Hypothalamus (tissue), 51 donors: ENCODE measurements around the gene CYTH1.

Experiments used
- DNase-seq, 51 donors: peaks; one replicate each; lab custom pipeline; 2025; lab: John Stamatoyannopoulos, UW

The CYTH1 gene

DNA sequence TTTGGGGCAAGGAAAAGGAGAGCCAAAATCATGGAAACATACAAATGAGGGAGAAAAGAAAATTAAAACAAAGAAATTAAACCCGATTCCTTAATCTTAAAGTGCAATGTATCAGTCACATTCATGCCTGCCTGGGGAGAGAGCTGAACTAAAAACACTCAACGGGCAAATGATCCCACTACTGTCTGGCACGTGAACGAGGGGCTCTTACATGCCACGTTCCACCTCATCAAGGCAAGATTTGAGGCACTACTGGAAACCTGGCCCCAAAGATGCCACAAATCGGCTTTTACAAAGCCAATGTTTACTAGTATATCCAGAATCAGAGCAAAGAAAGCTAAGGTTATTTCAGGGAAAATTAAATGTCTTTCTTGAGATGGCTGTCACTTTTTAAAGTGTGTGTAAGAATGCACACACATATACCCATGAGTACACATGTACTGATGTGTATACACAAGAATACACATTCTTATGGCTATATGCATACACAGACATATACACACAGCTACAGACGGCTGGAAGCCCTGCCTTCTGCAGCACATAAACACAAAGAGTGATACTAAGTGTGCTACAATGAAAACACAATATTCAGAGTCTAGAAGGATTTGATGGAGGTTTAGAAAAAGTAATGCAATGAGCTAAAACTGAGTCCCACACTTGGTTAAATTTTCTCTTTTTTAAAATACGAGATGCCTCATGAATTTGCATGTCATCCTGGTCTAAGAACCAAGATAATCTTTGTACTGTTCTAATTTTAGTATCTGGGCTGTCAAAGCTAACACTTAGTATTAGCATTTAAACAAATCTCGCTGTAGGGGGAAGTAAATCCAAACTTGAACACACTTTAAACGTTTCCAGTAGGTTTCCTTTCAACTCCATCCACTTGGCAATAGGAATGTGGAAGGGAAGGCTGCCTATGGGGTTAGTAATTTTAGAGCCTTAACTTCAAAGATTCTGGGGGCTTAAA lies 85.8 kb downstream of the CYTH1 start:
- DNase-seq, result peak in 1 of 51 donors; percentile 49

DNA sequence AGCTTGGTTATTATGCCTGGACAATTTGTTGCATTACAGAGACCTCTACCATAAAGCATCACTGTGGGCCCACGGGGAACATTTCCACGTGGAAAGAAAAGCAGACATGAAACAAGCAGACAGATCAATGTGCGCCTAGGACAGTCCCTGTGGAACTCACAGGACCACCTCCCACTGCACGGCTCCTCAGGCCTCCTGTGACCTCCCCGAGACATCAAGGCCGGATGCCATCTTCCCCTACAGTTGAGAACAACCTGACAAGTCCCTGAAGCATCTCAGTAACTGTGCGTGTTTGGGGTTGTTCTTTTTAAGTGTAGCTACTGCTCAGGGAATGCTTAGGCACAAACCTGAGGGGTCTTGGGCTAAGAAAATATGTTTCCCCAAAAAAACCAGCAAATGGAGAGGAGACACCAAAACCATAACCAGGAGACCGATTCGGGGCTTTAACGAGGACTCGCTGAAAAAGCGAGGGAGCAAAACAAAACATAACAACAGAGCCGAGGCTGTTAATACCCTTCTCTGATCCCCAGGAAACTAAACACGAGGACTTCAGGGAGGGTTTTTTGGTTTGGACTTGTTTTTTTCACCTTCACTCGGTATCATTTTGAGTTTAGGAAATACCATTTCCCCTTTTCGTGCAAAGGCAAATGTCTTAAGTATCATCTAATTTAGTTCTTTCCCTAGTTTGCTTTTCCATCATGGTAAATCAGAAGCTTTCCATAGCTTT lies 87.1 kb downstream of the CYTH1 start:
- no peak for DNase-seq

DNA sequence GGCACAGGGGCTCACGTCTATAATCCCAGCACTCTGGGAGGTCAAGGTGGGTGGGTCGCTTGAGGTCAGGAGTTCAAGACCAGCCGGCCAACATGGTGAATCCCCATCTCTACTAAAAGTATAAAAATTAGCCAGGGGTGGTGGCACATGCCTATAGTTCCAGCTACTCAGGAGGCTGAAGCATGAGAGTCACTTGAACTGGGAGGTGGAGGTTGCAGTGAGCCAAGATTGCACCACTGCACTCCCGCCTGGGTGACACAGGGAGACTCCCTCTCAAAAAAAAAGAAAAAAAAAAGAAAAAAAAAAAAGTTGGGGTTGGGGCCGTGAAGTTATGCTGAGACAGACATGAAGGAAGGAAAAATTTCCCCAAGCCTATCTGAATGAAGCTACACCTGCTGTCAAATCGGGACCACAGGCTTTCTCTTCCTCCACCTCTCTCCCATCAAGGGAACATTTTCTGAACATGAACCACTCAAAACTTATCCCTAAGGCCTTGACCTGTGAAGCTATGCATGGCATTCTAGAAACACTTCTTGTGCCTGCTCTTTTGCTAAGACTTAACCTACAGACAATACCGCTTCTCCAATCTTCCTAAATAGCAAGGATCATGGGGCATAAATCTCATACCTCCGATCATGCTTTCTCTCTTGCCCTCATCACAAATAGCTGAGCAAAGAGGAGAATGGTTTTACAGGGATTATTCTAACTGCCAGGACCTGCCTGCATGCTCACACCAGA lies 88.6 kb downstream of the CYTH1 start:
- DNase-seq, result no peak

DNA sequence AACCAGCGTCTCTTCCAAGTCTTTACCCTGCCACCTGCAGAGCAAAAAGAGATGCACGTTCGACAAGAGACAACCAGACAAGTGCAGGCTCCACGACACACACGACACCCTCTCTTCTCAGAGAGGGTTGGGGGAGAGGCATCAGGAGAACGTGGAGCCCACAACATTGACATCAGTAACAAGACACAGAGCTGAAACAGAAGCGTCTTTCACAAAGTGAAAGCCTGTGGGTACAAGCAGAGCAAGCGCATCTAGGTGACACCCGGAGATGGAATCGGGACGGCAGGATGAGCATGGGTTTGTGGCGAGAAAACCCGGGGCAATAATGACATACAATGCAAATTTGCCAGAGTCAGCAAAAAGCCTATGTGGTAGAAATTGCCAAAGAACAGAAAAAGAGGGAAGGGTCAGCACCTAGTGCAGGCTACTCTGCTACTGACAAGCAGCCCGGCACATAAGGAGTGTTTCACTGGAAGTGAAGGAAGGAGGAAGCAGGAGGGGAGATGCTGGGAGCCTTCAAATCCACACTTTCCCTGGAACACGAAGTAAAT lies 89.5 kb downstream of the CYTH1 start:
- DNase-seq, result no peak

DNA sequence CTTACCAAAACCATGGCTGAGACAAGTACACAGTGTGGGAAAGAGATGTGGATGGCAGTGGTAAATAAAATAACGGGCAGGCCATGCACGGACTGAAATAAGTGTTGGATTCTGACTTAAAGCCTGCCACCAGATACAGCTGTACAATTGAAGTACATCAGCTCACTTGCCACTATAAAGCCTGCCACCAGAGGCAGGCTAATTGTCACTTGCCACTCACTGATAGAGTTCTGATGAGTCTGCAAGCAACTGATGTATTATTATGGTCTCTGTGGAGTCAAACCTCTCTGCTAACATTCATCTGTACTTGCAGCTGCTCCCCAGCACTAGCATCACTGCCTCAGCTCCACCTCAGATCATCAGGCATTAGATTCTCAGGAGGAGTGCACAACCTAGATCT lies 93.0 kb downstream of the CYTH1 start:
- no peak for DNase-seq

DNA sequence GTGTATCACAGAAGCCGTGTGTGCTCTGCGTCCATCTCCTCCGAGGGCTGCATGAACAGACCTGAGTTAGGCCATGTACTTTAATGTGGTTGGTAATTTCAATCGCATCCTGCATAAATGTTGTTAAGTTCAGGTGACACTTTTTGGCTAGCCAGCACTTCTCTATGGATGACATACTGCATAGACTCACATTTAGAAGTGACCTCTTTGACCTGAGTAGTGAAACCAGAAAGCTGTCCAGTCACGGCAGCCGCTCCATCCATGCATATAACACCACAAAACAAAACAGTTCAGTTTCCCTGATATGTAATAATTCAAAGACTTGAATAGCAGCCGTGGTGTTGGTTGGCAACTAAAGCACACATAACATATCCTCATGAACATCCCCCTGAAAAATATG lies 94.1 kb downstream of the CYTH1 start:
- DNase-seq, result no peak

DNA sequence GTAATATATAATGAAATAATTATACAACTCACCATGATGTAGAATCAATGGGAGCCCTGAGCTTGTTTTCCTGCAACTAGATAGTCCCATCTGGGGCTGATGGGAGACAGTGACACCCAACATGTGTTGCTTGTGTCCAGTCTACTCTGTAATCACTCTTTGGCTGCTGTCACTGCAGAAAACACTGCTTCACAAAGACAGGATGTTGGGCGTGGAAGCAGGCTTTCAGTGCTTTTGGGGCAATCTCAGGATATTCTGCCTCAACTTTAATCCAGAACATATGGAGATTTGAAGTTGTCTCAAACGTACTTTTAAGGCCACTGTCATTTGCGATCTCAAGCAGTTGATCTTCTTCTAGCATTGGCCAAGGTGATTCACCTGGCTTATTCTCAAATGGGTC lies 94.9 kb downstream of the CYTH1 start:
- no peak for DNase-seq

DNA sequence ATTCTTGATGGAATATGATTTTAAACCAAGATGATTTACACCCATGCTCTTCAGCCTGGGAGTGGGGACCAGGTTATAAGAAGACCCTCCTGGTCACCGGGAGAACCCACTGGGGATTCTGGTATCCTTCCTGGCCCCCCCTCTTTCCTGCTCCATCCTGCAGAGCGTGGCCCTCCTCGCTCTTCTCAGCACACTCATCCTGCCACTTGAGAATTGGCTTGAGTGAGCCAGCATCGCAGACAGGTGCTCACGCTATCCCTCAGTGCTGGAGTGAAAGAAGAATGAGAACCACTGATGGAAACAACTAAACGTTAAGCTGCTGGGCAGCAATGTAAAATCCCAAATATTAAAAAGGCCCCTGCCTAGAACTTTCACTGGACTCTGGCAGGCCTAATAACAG lies 98.0 kb downstream of the CYTH1 start:
- no peak for DNase-seq

DNA sequence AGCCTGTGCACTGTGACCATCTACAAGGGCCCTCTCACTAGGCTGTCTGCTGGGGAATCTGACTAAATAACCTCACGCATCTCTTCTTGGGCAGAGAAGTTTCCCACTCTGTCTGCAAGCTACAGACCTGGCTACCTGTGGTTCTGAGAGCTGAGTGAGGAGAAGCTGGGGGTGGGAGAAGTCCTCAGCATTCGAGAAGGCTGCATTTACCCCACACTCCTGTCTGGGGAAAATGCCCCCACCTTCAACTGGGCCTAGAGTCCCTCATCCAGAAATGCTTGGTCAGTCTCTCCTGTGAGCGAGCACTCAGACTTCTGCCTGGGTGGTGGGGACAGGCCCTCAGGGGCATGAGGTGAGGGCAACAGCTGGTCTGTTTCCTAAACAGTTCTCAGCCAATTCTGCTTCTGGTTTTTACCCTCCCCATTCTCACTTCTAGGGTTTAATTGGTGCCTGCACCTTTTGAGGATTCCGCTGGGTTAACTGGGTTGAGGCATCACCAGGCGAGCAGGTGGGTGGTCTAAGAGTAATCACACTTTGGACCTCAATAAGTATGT lies 98.6 kb downstream of the CYTH1 start:
- no peak for DNase-seq

DNA sequence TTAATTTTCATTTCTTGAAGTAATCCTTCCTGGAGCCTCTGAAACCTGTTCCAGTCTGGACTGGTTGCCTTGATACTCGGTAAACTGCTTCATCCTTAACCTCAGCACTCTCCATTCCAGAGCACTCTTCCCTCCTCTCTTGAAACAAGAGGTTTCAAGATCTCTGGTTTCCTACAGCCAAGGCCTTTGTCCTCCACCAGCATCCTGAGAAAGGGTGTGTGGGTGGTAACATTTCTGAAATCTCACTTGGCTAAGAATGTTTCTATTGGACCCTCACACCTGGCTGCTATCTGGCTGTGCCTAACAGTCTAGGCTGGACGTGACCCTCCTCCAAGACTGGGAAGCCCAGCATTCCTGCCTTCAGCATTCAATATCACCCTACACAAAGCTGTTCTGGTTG lies 99.7 kb downstream of the CYTH1 start:
- DNase-seq, result no peak

DNA sequence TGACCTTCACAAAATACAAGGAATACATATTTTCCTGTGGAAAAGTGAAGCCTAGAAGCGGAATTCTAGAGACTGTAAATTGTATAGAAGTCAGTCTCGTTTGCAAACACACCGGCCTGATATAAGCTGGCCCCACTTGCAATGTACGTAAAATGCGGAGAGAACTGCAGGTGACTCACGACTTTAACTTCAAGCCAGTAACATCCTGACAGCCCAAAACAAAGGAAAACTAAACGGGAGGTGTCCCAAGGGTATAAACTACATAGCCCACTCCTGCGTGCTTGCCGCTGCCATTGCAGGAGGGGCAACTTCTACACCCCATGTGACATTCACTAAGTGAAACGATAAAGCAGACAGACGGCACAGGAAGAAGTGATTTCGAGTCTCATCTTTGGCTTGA lies 101.6 kb downstream of the CYTH1 start:
- no peak for DNase-seq

DNA sequence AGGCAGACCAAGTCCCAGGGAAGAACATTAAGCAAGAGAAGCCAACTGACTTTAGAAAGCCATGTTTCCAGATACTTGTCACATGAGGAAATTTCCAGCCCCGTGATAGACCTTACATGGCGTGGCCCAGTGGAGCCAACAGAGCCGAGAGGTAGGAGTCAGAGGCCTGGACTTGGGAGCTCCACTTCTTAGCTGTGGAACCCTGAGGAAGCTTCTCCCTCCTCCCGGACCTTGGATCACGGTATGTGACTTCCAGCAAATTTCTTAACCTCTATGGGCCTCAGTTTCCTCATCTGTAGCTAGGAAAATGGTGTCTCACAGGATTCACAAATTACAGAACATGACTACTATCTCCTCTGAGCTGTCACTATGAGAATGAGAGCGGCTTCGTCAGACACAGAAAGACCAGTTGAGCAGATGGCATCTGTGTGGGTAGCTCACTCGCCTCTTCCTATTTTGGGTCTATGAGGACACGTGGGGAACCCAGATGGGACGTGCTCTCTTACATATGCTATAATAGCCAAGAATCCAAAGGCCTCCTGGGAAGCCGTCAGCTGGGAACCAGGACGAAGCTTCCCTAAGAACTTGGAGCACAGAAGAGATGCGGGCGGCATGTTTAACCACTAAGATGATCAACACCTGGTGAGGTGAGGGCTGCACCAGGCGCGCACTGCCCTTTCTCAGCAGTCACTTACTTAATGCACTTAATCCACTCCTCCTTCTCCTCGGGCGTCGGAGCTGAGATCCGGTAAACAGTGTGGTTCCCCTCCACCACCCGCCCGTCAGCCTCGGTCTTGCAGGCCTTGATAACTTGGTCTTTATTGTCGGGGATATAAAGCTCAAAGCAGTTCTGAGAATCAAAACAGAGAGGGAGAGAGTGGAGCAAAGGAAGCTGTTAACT lies 102.3 kb downstream of the CYTH1 start:
- peak in 2 of 51 donors; percentile 3 to 37 for DNase-seq

DNA sequence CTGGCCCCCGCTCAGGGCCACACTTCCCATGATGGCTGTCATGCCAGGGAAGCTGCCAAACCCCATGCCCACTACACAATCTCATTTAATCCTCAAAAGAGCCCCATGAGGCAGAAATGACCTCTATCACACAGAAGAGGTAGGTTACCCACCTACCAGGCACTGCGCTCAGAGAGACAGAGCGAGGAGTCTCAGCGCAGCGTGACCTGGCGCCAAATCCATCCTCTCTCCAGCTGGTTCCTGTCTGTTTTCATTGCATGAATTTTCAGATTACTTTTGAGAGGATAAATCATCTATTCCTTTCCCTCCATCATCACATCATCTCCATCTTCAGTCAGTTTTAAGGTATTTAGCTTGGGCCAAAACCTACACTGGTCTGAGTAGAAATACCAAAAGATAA lies 103.4 kb downstream of the CYTH1 start:
- no peak for DNase-seq

DNA sequence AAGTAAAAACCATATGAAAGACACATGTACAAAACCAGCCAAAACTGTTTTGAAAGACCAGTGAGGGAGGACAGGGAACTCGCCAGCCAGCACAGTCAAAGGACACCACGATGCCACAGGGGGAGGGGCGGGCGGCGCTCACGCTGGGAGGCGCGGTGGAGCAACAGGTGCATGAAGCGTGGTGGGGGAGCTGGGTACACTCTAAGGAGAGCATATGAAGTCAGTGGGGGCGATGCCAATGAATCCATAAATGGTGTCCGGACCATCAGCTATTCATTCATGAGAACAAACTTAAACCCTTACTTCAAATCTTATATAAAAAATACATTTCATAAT lies 103.9 kb downstream of the CYTH1 start:
- no peak for DNase-seq

DNA sequence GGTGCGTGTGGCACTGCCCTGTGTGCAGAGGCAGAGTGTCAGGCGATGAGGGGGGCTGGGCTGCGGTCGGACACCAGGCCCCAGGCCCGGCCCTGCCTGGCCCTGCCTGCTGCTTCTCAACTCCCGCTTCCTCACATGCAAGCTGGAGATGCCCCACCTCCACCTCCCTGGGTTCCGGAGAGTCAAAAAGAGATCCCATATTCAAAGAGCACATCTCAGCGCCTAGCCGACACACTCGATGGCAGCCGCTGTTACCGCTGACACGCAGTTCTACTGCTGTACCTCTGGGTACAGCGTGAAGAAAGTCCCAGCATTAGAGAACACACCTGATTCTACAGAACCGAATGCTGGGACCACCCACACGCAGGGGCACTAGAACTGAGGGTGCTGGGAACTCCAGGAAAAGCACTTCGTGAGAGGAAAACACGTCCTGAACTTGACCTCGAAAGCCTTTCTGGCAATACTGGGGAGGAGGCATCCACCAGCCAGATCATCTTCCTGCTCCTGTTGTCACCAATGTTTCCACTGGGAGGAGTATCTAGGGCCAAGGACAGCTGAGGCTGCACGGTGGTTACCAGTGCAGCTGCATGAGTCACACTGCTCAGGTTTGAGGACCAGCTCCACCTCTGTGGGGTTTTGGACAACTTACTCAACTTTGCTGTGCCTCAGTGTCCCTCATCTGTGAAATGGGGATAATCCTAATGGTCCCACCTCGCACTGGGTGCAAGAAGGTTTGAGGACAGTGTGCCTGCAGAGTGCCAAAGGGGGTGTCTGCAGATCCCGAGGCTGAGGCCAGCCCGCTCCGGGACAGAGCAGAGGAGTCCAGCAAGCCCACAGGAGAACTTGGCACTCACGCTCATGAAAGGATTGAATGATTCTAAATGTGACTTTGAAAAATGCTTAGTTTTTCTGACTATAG lies 104.5 kb downstream of the CYTH1 start:
- DNase-seq, result no peak

DNA sequence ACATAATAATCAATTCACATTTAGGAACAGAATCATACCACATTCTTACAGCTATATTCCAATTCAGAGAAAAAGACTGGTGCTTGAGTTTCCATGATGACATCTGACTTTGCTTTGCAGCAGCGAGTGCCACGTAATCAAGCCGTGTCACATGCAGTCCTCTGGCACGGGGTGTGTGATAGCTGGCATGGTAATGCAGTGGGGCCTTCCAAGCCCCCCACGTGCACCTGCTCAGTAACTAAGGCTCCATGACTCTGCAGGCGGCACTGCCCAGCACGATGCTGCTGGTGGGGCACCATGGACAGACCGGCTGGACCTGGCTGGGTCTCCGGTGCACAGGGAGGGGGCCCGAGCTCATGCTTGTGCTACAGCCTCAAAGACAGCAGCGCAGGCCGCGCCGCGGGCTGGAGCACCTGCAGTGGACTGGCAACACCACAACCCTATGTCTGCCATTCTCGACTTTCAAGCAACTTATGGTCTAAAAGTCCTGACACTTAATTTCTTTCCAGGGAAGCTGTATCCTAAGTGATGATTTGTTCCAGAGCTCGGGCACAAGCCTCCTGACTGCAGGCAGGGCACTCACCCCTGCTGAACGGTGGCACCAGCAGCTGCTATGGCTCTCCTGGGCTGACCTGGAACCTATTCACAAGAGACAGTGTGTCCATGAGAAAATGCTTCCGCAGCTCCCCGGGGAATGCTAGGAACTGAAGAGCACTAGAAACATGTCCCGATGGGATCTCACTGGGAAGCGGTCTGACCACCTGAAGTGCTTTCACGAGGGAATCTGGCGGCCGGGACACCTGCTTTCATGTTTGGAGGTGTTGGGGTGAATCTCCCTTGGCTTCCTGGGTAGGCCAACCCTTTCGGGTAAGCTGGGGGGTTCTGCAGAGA lies 105.4 kb downstream of the CYTH1 start:
- no peak for DNase-seq

DNA sequence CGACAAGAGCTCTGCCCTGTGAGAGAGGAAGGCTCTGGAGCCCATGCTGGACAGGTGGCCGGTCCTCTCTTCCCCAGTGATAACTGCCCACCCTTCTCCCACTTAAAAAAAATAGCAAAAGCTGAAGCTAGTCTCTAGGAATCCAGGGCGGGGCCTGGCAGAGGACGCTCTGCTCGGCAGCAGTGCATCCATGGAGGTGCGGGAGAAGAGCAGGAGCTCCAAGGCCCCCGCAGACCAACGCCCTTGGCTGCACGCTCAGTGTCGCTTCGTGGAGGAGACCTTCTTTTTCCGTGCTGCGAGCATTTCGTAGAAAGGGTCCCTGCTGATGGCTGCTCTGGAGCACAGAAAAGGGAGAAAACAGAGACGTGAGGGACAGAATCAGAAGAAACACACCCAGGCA lies 106.2 kb downstream of the CYTH1 start:
- no peak for DNase-seq

DNA sequence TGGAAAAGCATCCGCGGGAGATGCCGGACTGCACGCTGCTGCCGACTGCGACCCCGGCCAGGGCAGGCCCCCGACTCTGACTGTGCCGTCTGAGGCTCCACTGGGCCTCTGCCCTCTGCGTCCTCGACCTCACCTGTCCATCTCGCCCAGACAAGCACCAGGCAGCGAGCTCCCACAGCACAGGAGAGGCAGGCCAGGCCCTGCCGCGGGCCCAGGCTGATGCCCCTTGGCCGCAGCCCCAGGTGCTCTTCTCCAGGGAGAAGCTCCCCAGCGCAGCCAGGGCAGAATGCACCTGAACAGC lies 106.8 kb downstream of the CYTH1 start:
- DNase-seq, result no peak
